GM19455 (cell line): Measurements from ENCODE around the gene IL26.

Experiments used
- ATAC-seq: cut with Tn5 transposase; IDR thresholded peaks from one replicate; pipeline ENCODE4 v1.9.1; 2021; ENCODE audit not compliant: unreplicated experiment

IL26 gene

GRCh38 chr12:68225576-68226476 is at the start of gene IL26:
TSS of gene IL26 (minus strand) at chr12:68225810. CDS start at chr12:68225756, 54 bp downstream.
- ATAC-seq: no peak

GRCh38 chr12:68272732-68273131 is 47.1 kb upstream of the IL26 start:
- ATAC-seq: no peak

GRCh38 chr12:68271346-68271745 is 45.7 kb upstream of the IL26 start:
- no peak for ATAC-seq

- ATAC-seq: no peak
Observed at GRCh38 chr12:68270358-68270757, 44.7 kb upstream of the IL26 start.

GRCh38 chr12:68269779-68270178 is 44.2 kb upstream of the IL26 start:
- no peak for ATAC-seq

GRCh38 chr12:68268967-68269366 is 43.4 kb upstream of the IL26 start:
- no peak for ATAC-seq

GRCh38 chr12:68267892-68268396 is 42.3 kb upstream of the IL26 start:
- ATAC-seq: no peak

- ATAC-seq: no peak
Observed at GRCh38 chr12:68264857-68265256, 39.2 kb upstream of the IL26 start.

GRCh38 chr12:68264158-68264855 is 38.7 kb upstream of the IL26 start:
- ATAC-seq: no peak

GRCh38 chr12:68263366-68263765 is 37.8 kb upstream of the IL26 start:
- ATAC-seq: no peak

GRCh38 chr12:68261896-68262295 is 36.3 kb upstream of the IL26 start:
- no peak for ATAC-seq

- ATAC-seq: no peak
Observed at GRCh38 chr12:68260153-68260552, 34.5 kb upstream of the IL26 start.

- no peak for ATAC-seq
Observed at GRCh38 chr12:68259318-68259940, 33.8 kb upstream of the IL26 start.

GRCh38 chr12:68253504-68253903 is 27.9 kb upstream of the IL26 start, which contains the start of gene IL22:
TSS of gene IL22 (minus strand) at chr12:68253604. CDS start at chr12:68253448, 156 bp downstream.
- no peak for ATAC-seq

GRCh38 chr12:68252077-68252476 is 26.5 kb upstream of the IL26 start:
- ATAC-seq: no peak

GRCh38 chr12:68250454-68250853 is 24.8 kb upstream of the IL26 start:
- ATAC-seq: no peak

GRCh38 chr12:68247785-68248184 is 22.2 kb upstream of the IL26 start:
- ATAC-seq: no peak

GRCh38 chr12:68246350-68246749 is 20.7 kb upstream of the IL26 start:
- ATAC-seq: no peak

- no peak for ATAC-seq
Observed at GRCh38 chr12:68245180-68246021, 19.8 kb upstream of the IL26 start.

- ATAC-seq: no peak
Observed at GRCh38 chr12:68242777-68243176, 17.2 kb upstream of the IL26 start.

- peak; percentile 93 for ATAC-seq
Observed at GRCh38 chr12:68240975-68241374, 15.4 kb upstream of the IL26 start.
